ENCODE data around the gene DIS3L2. TPM values are rescaled to one million over a fixed set of nuclear protein-coding genes. Genes with fewer than 3 reads are reported as not detected.
"Not testable (repeated sequence)": the region's sequence is repeated elsewhere in the genome, so short reads cannot be mapped to it uniquely, and the experiment has no call there.

The DIS3L2 gene
- total RNA-seq, 2 donors from 2014 or later = 38.8 to 76.0 TPM

- no peaks in the 10 kb centered on the region for H3K9me3 Mint-ChIP-seq
- ATAC-seq (peak in 1 of 2 donors; percentile 18), DNase-seq (ENCODE audit: low spot score) (no peak)
- no peaks in the 10 kb centered on the region for H3K4me1 Mint-ChIP-seq (ENCODE audit: low read depth in 2 of 2)
- no peak overlapping the region for H3K27ac Mint-ChIP-seq
- no peak overlapping the region for H3K4me3 Mint-ChIP-seq
- H3K27me3 Mint-ChIP-seq = peaks cover 7 to 12% of the 10 kb centered on the region in 2 donors
- H3K36me3 Mint-ChIP-seq = no peaks in the 10 kb centered on the region
Measured at GRCh38 chr2:232350804-232351685, 389.5 kb downstream of the DIS3L2 start.

DNA sequence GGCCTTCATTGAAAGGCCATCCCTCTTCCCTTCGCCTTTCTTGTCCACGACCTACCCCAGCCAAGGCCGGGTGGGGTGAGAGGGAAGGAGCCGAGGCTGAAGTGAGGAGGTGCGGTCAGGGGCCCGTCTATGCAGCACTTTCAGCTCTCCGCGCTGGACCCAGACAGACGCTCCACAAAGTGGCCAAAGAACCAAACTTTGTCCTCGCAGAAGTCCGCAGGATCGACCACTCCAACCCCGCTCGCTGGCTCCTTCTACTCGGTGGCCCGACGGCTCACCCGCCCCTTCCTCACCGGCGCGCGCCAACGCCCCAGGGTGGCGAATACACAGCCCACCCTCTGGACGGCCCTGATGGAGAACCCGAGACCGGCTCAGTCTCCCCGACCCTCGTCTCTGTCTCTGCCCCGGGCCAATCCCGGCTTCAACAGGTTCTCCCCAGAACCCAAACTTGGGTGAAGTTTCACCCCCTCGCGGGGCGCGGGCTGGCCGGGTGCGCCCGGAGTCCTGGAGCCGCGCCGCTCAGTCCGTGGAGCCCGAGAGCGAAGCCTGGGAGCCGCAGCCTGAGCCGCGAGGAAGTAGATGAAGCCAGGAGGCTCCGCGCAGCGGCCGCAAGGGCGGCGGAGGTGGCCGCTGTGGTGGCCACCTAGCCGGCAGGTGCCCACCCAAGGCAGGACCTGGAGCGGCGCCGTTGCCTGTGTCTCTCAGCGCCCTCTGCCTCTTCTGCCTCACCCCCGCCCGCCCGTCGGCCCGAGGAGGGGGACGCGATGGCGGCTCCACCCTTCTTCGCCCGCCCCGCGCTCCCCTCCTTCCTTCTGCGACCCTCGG lies 390.4 kb downstream of the DIS3L2 start:
- H3K27ac Mint-ChIP-seq = no peak overlapping the region
- no peaks in the 10 kb centered on the region for H3K9me3 Mint-ChIP-seq
- ATAC-seq = peak in 1 of 2 donors; percentile 13
- no peak for DNase-seq (ENCODE audit: low spot score)
- peaks cover 16 to 17% of the 10 kb centered on the region in 2 donors for H3K27me3 Mint-ChIP-seq
- no peaks in the 10 kb centered on the region for H3K4me1 Mint-ChIP-seq (ENCODE audit: low read depth in 2 of 2)
- H3K36me3 Mint-ChIP-seq = no peaks in the 10 kb centered on the region
- no peak overlapping the region for H3K4me3 Mint-ChIP-seq

DNA sequence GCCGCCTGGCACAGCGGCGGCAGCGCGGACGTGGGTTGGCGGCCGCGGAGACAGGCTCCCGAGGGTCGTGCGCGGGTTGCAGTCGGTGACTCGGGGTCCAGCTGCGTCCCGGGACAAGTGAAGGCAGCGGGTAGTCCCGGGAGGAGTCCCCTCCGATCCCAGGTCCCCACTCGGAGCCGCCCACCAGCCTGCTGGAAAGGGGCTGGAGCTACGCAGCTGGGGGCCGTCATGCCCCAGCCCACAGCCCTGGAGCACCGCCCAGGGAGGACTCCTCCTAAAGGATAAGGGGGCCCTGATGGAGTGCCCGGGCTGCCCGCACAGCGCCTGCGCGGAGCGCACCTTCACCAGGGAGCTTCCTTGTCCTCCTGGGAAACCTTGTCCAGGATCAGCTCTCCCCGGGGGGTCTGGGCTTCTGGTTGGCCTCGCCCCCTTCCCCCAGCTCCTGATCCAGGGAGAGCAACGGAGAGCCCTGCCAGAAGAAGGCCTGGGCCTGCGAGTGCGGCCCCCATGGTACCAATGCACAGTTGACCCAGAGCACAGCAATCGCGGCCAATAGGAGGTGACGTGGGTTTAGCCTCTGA lies 391.1 kb downstream of the DIS3L2 start:
- no peak for ATAC-seq
- no peaks in the 10 kb centered on the region for H3K4me1 Mint-ChIP-seq (ENCODE audit: low read depth in 2 of 2)
- H3K27ac Mint-ChIP-seq = no peak overlapping the region
- peaks cover 17% of the 10 kb centered on the region in 2 donors for H3K27me3 Mint-ChIP-seq
- no peaks in the 10 kb centered on the region for H3K36me3 Mint-ChIP-seq
- no peak for DNase-seq (ENCODE audit: low spot score)
- H3K9me3 Mint-ChIP-seq = no peaks in the 10 kb centered on the region
- H3K4me3 Mint-ChIP-seq = no peak overlapping the region

- ATAC-seq (no peak), DNase-seq (ENCODE audit: low spot score) (no peak)
Measured at GRCh38 chr2:232353096-232353495, 391.6 kb downstream of the DIS3L2 start.

GRCh38 chr2:232353660-232354059 lies 392.1 kb downstream of the DIS3L2 start:
- H3K36me3 Mint-ChIP-seq = no peaks in the 10 kb centered on the region
- H3K4me1 Mint-ChIP-seq (ENCODE audit: low read depth in 2 of 2) = no peaks in the 10 kb centered on the region
- no peaks in the 10 kb centered on the region for H3K9me3 Mint-ChIP-seq
- peaks cover 14 to 17% of the 10 kb centered on the region in 2 donors for H3K27me3 Mint-ChIP-seq
- DNase-seq (ENCODE audit: low spot score) (no peak), ATAC-seq (no peak)
- H3K27ac Mint-ChIP-seq = no peak overlapping the region
- no peak overlapping the region for H3K4me3 Mint-ChIP-seq

More at GRCh38 chr2:232353096-232353495, 391.6 kb downstream of the DIS3L2 start:
- H3K27me3 Mint-ChIP-seq = peaks cover 17% of the 10 kb centered on the region in 2 donors
- H3K4me3 Mint-ChIP-seq = no peak overlapping the region
- no peaks in the 10 kb centered on the region for H3K9me3 Mint-ChIP-seq
- no peaks in the 10 kb centered on the region for H3K4me1 Mint-ChIP-seq (ENCODE audit: low read depth in 2 of 2)
- H3K27ac Mint-ChIP-seq = no peak overlapping the region
- H3K36me3 Mint-ChIP-seq = no peaks in the 10 kb centered on the region

- Mint-ChIP-seq H3K36me3 (no peaks in the 10 kb centered on the region), H3K9me3 (no peaks in the 10 kb centered on the region), H3K27me3 (peaks cover 14 to 17% of the 10 kb centered on the region in 2 donors), H3K4me3 (no peak overlapping the region), H3K27ac (no peak overlapping the region), H3K4me1 (ENCODE audit: low read depth in 2 of 2) (no peaks in the 10 kb centered on the region)
- ATAC-seq = peak; percentile 28
- DNase-seq (ENCODE audit: low spot score) = no peak
Measured at GRCh38 chr2:232354069-232354468, 392.6 kb downstream of the DIS3L2 start.

DNA sequence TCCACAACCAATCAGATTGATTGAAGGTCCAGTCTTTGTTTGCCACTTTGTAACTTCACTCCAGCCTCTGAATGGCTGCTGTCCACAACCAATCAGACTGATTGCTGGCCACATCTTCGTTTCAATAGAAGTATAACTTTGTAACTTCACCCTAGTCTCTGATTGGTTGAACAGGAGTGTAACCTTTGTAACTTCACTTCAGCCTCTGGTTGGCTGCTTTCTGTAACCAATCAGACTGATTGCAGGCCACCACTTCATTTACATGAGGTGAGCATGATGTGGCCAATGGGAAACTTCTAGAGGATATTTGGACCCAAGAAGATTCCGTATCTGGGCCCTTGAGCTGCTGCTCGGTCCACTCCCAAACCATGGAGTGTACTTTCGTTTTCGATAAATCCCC lies 400.1 kb downstream of the DIS3L2 start:
- Mint-ChIP-seq H3K4me1 (ENCODE audit: low read depth in 2 of 2) (peaks cover 7 to 10% of the 10 kb centered on the region in 2 donors), H3K9me3 (no peaks in the 10 kb centered on the region), H3K27ac (no peak overlapping the region), H3K4me3 (no peak overlapping the region), H3K27me3 (peaks cover 0 to 4% of the 10 kb centered on the region in 2 donors), H3K36me3 (no peaks in the 10 kb centered on the region)
- ATAC-seq = no peak
- no peak for DNase-seq (ENCODE audit: low spot score)

GRCh38 chr2:232362174-232362900 lies 400.8 kb downstream of the DIS3L2 start:
- DNase-seq (ENCODE audit: low spot score) (no peak), ATAC-seq (no peak)
- H3K4me1 Mint-ChIP-seq (ENCODE audit: low read depth in 2 of 2) = peaks cover 7 to 10% of the 10 kb centered on the region in 2 donors
- no peak overlapping the region for H3K4me3 Mint-ChIP-seq
- H3K27me3 Mint-ChIP-seq = no peaks in the 10 kb centered on the region
- H3K27ac Mint-ChIP-seq = no peak overlapping the region
- H3K36me3 Mint-ChIP-seq = no peaks in the 10 kb centered on the region
- no peaks in the 10 kb centered on the region for H3K9me3 Mint-ChIP-seq

GRCh38 chr2:232363064-232363783 lies 401.7 kb downstream of the DIS3L2 start:
- Mint-ChIP-seq H3K4me3 (peak overlapping the region; percentile 87), H3K27ac (peak overlapping the region in 1 of 2 donors; percentile 54)
- H3K36me3 Mint-ChIP-seq; H3K9me3 Mint-ChIP-seq; H3K27me3 Mint-ChIP-seq; ATAC-seq; H3K4me1 Mint-ChIP-seq (ENCODE audit: low read depth in 2 of 2); DNase-seq (ENCODE audit: low spot score): not testable (repeated sequence)

- Mint-ChIP-seq H3K4me1 (ENCODE audit: low read depth in 2 of 2) (peaks cover 7 to 10% of the 10 kb centered on the region in 2 donors), H3K27me3 (no peaks in the 10 kb centered on the region), H3K36me3 (no peaks in the 10 kb centered on the region), H3K27ac (peak overlapping the region in 1 of 2 donors; percentile 54), H3K4me3 (peak overlapping the region; percentile 87), H3K9me3 (no peaks in the 10 kb centered on the region)
- peak; percentile 32 to 55 for ATAC-seq
- no peak for DNase-seq (ENCODE audit: low spot score)
Measured at GRCh38 chr2:232363784-232364615, 402.5 kb downstream of the DIS3L2 start.

DNA sequence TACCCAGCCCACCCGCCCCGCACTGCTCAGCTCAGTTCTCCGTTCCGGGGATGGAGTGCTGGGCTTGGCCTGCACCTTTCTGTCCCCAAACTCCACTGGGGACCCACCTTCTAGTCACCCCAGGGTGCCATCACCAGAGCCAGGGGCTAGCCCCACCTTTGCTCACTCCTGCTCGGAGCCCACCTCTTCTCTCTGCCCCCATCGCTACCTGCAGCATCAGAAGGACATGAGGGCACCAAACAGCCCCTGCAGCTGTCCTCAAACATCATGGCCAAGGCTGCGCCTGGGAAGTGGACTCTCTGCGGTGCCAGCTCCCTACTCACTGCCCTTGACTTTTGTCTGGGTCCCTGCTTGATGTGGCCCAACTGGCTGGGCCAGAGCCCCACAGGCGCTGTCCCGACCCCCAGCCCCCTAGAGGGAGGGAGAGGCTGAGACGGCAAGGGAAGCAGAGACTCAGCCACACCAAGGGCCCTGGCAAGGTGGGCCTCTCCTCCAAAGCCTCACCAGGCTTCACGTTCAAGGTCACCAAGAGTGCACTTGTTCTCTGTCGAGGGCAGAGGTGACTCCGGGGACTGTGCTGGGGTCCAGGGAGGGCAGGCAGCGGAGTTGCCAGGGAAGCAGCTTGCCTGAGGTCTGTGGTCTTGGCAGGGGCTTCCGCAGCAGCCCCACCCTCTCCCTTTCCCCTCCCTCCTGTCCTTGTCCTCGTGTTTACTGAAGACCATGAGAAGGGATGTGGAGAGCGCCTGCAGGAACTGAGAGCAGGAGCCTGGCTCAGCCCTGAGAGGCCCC lies 403.5 kb downstream of the DIS3L2 start:
- not testable (repeated sequence) for DNase-seq (ENCODE audit: low spot score); H3K4me1 Mint-ChIP-seq (ENCODE audit: low read depth in 2 of 2); H3K36me3 Mint-ChIP-seq; H3K9me3 Mint-ChIP-seq; H3K27me3 Mint-ChIP-seq; H3K4me3 Mint-ChIP-seq; H3K27ac Mint-ChIP-seq
- ATAC-seq = peak in 1 of 2 donors; percentile 17

Data from natural killer cell treated with Interleukin-12 subunit alpha and Interleukin-12 subunit beta and Interleukin-15 and Interleukin-18, amount 100 ng/mL, for 72 hours (primary cell).